Measurements from ENCODE around the gene DYNC1LI2.

Gene DYNC1LI2

DNA sequence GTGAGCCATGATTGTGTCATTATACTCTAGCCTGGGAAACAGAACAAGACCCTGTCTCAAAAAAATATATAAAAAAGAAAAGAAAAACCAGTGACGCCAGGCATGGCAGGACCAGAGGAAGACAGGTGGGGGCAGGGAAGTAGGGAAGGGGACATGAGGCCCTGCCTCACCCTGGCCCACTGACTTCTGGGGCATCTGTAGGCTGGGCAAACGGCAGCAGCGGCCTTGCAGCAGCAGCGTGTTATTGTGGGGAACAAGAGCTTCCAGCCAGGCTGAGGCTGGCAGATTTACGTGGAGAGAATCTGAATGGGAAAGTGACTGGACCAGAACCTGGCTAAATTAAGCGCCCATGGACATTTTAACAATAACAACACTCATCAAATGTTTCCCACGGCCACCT is 74.2 kb downstream of the DYNC1LI2 start:
- no peak for DNase-seq (ENCODE audit: low read depth)
- no peak overlapping the region for H3K4me3 ChIP-seq (ENCODE audit: low read depth, low read length)
- TF ChIP-seq, protein P1, sequence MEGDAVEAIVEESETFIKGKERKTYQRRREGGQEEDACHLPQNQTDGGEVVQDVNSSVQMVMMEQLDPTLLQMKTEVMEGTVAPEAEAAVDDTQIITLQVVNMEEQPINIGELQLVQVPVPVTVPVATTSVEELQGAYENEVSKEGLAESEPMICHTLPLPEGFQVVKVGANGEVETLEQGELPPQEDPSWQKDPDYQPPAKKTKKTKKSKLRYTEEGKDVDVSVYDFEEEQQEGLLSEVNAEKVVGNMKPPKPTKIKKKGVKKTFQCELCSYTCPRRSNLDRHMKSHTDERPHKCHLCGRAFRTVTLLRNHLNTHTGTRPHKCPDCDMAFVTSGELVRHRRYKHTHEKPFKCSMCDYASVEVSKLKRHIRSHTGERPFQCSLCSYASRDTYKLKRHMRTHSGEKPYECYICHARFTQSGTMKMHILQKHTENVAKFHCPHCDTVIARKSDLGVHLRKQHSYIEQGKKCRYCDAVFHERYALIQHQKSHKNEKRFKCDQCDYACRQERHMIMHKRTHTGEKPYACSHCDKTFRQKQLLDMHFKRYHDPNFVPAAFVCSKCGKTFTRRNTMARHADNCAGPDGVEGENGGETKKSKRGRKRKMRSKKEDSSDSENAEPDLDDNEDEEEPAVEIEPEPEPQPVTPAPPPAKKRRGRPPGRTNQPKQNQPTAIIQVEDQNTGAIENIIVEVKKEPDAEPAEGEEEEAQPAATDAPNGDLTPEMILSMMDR (conservative IDR thresholded peaks at IDR 0.05; ENCODE audit: low read depth, low read length) = no peak

DNA sequence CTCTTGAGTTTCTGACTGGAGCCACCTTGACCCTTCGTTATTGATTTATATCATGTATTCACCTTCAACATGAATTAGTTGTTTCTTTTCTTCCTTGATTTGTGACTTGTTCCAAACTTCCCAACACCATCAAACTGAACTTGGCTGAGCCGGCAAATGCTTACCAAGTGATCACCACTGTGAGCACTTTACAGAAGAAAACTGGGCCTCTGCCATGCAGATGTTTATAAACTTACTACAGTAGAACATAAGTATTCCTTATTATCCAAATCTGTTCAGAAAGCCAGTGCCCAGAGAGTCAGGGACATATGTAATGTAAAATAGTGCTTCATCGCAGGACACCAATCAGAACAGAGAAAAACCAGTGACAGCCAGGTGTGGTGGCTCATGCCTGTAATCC is 74.8 kb downstream of the DYNC1LI2 start:
- H3K4me3 ChIP-seq (ENCODE audit: low read depth, low read length) = no peak overlapping the region
- TF ChIP-seq, protein P1 (conservative IDR thresholded peaks at IDR 0.05; ENCODE audit: low read depth, low read length) = no peak
- DNase-seq (ENCODE audit: low read depth) = no peak

DNA sequence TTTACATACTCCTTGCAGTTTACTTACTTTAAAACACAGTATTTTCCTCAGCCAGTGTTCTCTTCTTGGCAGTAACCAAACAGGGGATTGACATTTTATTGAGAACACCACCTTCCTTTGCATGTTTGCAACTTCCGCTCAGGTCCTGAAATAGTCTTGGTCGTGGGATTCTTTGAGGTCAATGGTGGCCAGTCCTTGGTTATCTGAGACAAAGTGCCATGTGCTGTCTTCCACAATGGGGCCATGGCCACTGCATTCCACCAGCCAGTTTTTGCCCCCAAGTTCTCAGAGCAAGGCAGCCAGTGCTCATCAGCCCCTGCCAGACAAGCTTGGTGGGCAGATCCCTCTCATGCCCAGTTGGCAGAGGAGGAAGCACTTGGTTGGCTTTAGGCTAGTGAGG is 77.7 kb downstream of the DYNC1LI2 start:
- TF ChIP-seq, protein P1 (conservative IDR thresholded peaks at IDR 0.05; ENCODE audit: low read depth, low read length) = no peak
- no peak overlapping the region for H3K4me3 ChIP-seq (ENCODE audit: low read depth, low read length)
- DNase-seq (ENCODE audit: low read depth) = no peak

Data from choroid plexus epithelial cell (primary cell).